GM23338 (cell line): ENCODE data around the gene CTNND2. TPM values are rescaled to one million over a fixed set of nuclear protein-coding genes. Genes with fewer than 3 reads are reported as not detected.

Experiments
- ATAC-seq: fragments of 200-7000 bp; cut with Tn5 transposase; 3 replicates; pipeline ENCODE4 v1.9.1; 2020
- DNase-seq: peaks from one replicate; pipeline ENCODE4 v3.0.0-alpha.2; 2015; ENCODE audit warnings: low spot score
- H2AFZ ChIP-seq: fragments of 200-600 bp; sonication (generic); 2 replicates; pipeline ENCODE4 v1.8.0; 2016; ENCODE audit warnings: antibody characterized with exemption, mild to moderate bottlenecking, moderate library complexity
- H3F3A ChIP-seq: fragments of 200-600 bp; sonication (generic); replicated peaks from 2 replicates; pipeline ENCODE4 v1.8.0; 2017; ENCODE audit warnings: antibody characterized with exemption, mixed run types, low read depth
- H3K27ac ChIP-seq: fragments of 200-600 bp; sonication (generic); 2 replicates; pipeline ENCODE4 v1.6.1; 2016; ENCODE audit warnings: low read depth
- H3K27me3 ChIP-seq: fragments of 200-600 bp; sonication (generic); 2 replicates; pipeline ENCODE4 v1.8.0; 2016; ENCODE audit warnings: mild to moderate bottlenecking, mixed run types, moderate library complexity; ENCODE audit not compliant: insufficient read depth
- H3K36me3 ChIP-seq: fragments of 200-600 bp; sonication (generic); 2 replicates; pipeline ENCODE4 v1.8.0; 2016; ENCODE audit warnings: mild to moderate bottlenecking; ENCODE audit not compliant: insufficient read depth
- H3K4me1 ChIP-seq: fragments of 200-600 bp; sonication (generic); 2 replicates; pipeline ENCODE4 v1.8.0; 2016; ENCODE audit warnings: mild to moderate bottlenecking, moderate library complexity; ENCODE audit not compliant: insufficient read depth
- H3K4me2 ChIP-seq: fragments of 200-600 bp; sonication (generic); 2 replicates; pipeline ENCODE4 v1.7.1; 2017; ENCODE audit warnings: mixed run types
- H3K4me3 ChIP-seq: fragments of 200-600 bp; sonication (generic); 2 replicates; pipeline ENCODE4 v1.6.1; 2016; ENCODE audit warnings: mixed run types
- H3K79me2 ChIP-seq: fragments of 200-600 bp; sonication (generic); replicated peaks from 2 replicates; pipeline ENCODE4 v1.8.0; 2017; ENCODE audit warnings: mild to moderate bottlenecking; ENCODE audit not compliant: insufficient read depth
- H3K9me2 ChIP-seq: fragments of 200-600 bp; sonication (generic); 2 replicates; pipeline ENCODE4 v1.8.0; 2017; ENCODE audit not compliant: insufficient read depth
- H4K20me1 ChIP-seq: fragments of 200-600 bp; sonication (generic); replicated peaks from 2 replicates; pipeline ENCODE4 v1.8.0; 2017; ENCODE audit warnings: mild to moderate bottlenecking; ENCODE audit not compliant: insufficient read depth
- H3K27ac Mint-ChIP-seq: 2 replicates; pipeline ENCODE4 v1.8.0; 2020; ENCODE audit warnings: inconsistent platforms, mild to moderate bottlenecking, moderate library complexity, mixed read lengths
- H3K27me3 Mint-ChIP-seq: 3 replicates; pipeline ENCODE4 v1.8.0; 2022; ENCODE audit warnings: low read depth, mild to moderate bottlenecking, moderate library complexity, mixed read lengths, inconsistent platforms; ENCODE audit not compliant: insufficient read depth, poor library complexity
- H3K36me3 Mint-ChIP-seq: 3 replicates; pipeline ENCODE4 v1.8.0; 2021; ENCODE audit warnings: low read depth, mild to moderate bottlenecking, inconsistent platforms, moderate library complexity, mixed read lengths
- H3K4me1 Mint-ChIP-seq: 3 replicates; pipeline ENCODE4 v1.8.0; 2020; ENCODE audit warnings: mild to moderate bottlenecking, inconsistent platforms, mixed read lengths
- H3K4me3 Mint-ChIP-seq: 3 replicates; pipeline ENCODE4 v1.8.0; 2021; ENCODE audit warnings: moderate library complexity, mild to moderate bottlenecking, inconsistent platforms, mixed read lengths
- H3K9me3 Mint-ChIP-seq: 3 replicates; pipeline ENCODE4 v1.8.0; 2020; ENCODE audit warnings: moderate library complexity, mild to moderate bottlenecking, inconsistent platforms, mixed read lengths
- CREB1 ChIP-seq: fragments of 250-450 bp; sonication (Bioruptor Pico); IDR thresholded peaks from 2 replicates; pipeline ENCODE4 v1.5.0; 2020; ENCODE audit warnings: low read depth, mild to moderate bottlenecking, moderate library complexity
- CTCF ChIP-seq, 2 experiments: fragments of 200-600 bp in 1 of 2; sonication (generic) in 1 of 2; conservative IDR thresholded peaks; 2 replicates each; pipeline versions ENCODE4 v1.5.1 to v1.6.1; 2016 to 2017; ENCODE audit warnings: antibody characterized with exemption in 2 of 2, low read depth in 2 of 2, mild to moderate bottlenecking in 2 of 2, moderate library complexity in 1 of 2
- ETS1 ChIP-seq: IDR thresholded peaks from 2 replicates; pipeline ENCODE4 v1.6.1; 2016; ENCODE audit warnings: antibody characterized with exemption
- EZH2 ChIP-seq: fragments of 200-600 bp; sonication (generic); IDR thresholded peaks from one replicate; pipeline ENCODE4 v1.8.0; 2017; ENCODE audit warnings: antibody characterized with exemption, mild to moderate bottlenecking, low read depth; ENCODE audit not compliant: unreplicated experiment
- EZH2phosphoT487 ChIP-seq: fragments of 200-600 bp; sonication (generic); IDR thresholded peaks from one replicate; pipeline ENCODE4 v1.8.1; 2018; ENCODE audit warnings: antibody characterized with exemption; ENCODE audit not compliant: unreplicated experiment
- JUNB ChIP-seq: IDR thresholded peaks from one replicate; pipeline ENCODE4 v1.6.1; 2016; ENCODE audit warnings: antibody characterized with exemption; ENCODE audit not compliant: unreplicated experiment
- NANOG ChIP-seq: IDR thresholded peaks from 2 replicates; pipeline ENCODE4 v1.6.1; 2016; ENCODE audit warnings: antibody characterized with exemption, borderline replicate concordance
- POLR2AphosphoS5 ChIP-seq: IDR thresholded peaks from 2 replicates; pipeline ENCODE4 v1.6.1; 2016; ENCODE audit warnings: antibody characterized with exemption, low read depth
- REST ChIP-seq: IDR thresholded peaks from one replicate; pipeline ENCODE4 v1.6.1; 2018; ENCODE audit warnings: antibody characterized with exemption; ENCODE audit not compliant: unreplicated experiment
- STAT1 ChIP-seq: IDR thresholded peaks from one replicate; pipeline ENCODE4 v1.6.1; 2016; ENCODE audit warnings: antibody characterized with exemption; ENCODE audit not compliant: unreplicated experiment
- ZNF114 ChIP-seq: fragments of 250-450 bp; sonication (Bioruptor Pico); IDR thresholded peaks from 2 replicates; pipeline ENCODE4 v1.5.0; 2020; ENCODE audit warnings: mild to moderate bottlenecking, moderate library complexity
- ZNF331 ChIP-seq: fragments of 250-450 bp; sonication (Bioruptor Pico); IDR thresholded peaks from 2 replicates; pipeline ENCODE4 v1.5.0; 2020; ENCODE audit warnings: low read depth, mild to moderate bottlenecking, moderate library complexity
- ZNF462 ChIP-seq: fragments of 250-450 bp; sonication (Bioruptor Pico); IDR thresholded peaks from 2 replicates; pipeline ENCODE4 v1.5.0; 2020; ENCODE audit warnings: mild to moderate bottlenecking, moderate library complexity
- polyA plus RNA-seq: library from polyadenylated mRNA; unstranded; fragments of >200 nt; fragmentation: Nextera tagmentation; extraction: Ambion mirVana; gene quantifications from 2 replicates; pipeline ENCODE4 v1.2.1, GENCODE V29; 2016
- total RNA-seq: library from RNA; depleted of rRNA; stranded (reverse); fragments of >200 nt; shearing (Covaris generic); gene quantifications from 2 replicates; pipeline ENCODE4 v1.2.3, GENCODE V29; 2014

The CTNND2 gene
- total and polyA plus RNA-seq, 2 experiments from 2014 or later: 5.1 to 7.0 TPM

- TF ChIP-seq ZNF462 (CRISPR knock-in tag) (no peak), CREB1 (no peak)
Measured at GRCh38 chr5:10934783-10935355, 969.4 kb downstream of the CTNND2 start (continued).

- Histone ChIP-seq H3K4me1 (no peaks in the 10 kb centered on the region; the same call in 1 of the 2 replicates), H3K36me3 (no peaks in the 10 kb centered on the region), H3F3A (no peaks in the 10 kb centered on the region), H2AFZ (no peak overlapping the region), H3K4me2 (no peak overlapping the region), H3K79me2 (no peaks in the 10 kb centered on the region), H3K4me3 (no peak overlapping the region), H3K9me2 (peaks cover 8% of the 10 kb centered on the region; the same call in 1 of the 2 replicates), H3K27me3 (no peaks in the 10 kb centered on the region), H4K20me1 (no peaks in the 10 kb centered on the region), H3K27ac (no peak overlapping the region)
- peaks cover 6% of the 10 kb centered on the region; the same call in 1 of the 3 replicates for H3K9me3 Mint-ChIP-seq
- no peak overlapping the region for H3K4me3 Mint-ChIP-seq
- peaks cover 2% of the 10 kb centered on the region for H3K27me3 Mint-ChIP-seq
- H3K36me3 Mint-ChIP-seq: no peaks in the 10 kb centered on the region
- H3K27ac Mint-ChIP-seq: no peak overlapping the region
- peaks cover 14% of the 10 kb centered on the region for H3K4me1 Mint-ChIP-seq
- ATAC-seq (no peak), DNase-seq (no peak)
- no peak for TF ChIP-seq CTCF (conservative IDR thresholded peaks at IDR 0.05; ENCODE audit: low read depth in 2 of 2)
- no peak for TF ChIP-seq ZNF114 (CRISPR knock-in tag)
- TF ChIP-seq JUNB: no peak
- no peak for TF ChIP-seq NANOG
- no peak for TF ChIP-seq ETS1
- no peak for TF ChIP-seq STAT1
- TF ChIP-seq EZH2phosphoT487: no peak
- no peak for TF ChIP-seq ZNF331
- TF ChIP-seq EZH2: no peak
- TF ChIP-seq REST: no peak
- TF ChIP-seq CREB1: no peak
- TF ChIP-seq POLR2AphosphoS5: no peak
Measured at GRCh38 chr5:10933121-10933520, 971.1 kb downstream of the CTNND2 start.
